GM19240 (cell line): ENCODE data around the gene NEAT1.

ENCODE experiments used
- DNase-seq: peaks from one replicate; pipeline ENCODE4 v3.0.0; 2011; ENCODE audit warnings: low spot score; ENCODE audit not compliant: insufficient read length

Gene NEAT1

GRCh38 chr11:65389294-65389980 is 33.2 kb upstream of the NEAT1 start:
- DNase-seq = no peak

- DNase-seq = no peak
These were observed 32.3 kb upstream of the NEAT1 start for GRCh38 chr11:65390099-65390941.

DNA sequence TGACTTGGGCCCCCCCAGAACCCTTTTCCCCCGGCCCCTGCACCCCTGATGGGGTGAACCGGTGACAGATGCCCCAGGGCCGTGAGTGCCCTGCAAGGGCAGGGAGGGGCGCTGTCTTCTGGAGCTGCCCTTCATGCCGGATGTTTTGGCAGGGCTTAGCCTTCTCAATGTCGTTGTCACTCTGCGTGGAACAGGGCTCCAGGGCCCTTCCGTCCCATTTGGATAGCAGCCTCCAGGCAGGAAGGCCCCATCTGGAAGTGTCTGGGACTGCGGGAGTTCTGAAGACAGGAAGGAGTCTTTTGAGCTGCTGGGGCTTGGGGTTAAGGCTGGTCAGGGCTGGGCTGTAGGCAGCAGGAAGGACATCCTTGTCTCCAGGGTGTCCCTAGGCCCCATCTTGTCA is 31.6 kb upstream of the NEAT1 start:
- DNase-seq = no peak

- DNase-seq = no peak
These were observed 30.3 kb upstream of the NEAT1 start for GRCh38 chr11:65392186-65392829.

GRCh38 chr11:65392899-65393298 is 29.7 kb upstream of the NEAT1 start:
- DNase-seq = no peak

DNA sequence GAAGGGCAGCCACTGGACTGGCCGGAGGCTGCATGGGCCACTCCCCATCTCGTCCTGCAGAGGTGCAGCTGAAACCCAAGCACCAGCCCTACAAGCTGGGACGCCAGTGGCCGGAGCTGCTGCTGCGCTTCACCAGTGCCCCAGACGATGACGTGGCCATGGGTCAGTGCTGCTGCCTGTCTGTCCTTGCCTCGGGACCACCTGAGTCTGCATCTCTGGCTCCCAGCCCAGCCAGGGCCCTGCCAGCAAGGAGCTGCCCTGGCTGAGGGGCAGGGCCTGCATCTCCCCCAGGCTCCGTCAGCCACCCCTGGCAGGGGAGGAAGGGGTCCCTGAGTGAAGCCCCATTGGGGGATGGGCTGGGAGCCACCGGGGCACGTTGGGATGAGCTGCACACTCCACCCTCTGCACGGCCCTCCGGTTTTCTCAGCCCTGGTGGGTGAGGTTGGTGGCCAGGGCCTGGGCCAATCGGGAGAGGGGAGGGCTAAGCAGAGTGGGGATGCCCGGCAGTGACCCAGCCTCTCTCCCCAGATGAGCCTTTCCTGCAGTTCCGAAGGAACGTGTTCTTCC is 29.0 kb upstream of the NEAT1 start:
- DNase-seq = no peak

- DNase-seq = no peak
These were observed 28.5 kb upstream of the NEAT1 start for GRCh38 chr11:65394125-65394536.

- no peak for DNase-seq
These were observed 26.6 kb upstream of the NEAT1 start for GRCh38 chr11:65395961-65396530.

GRCh38 chr11:65396769-65397745 is 25.5 kb upstream of the NEAT1 start:
- no peak for DNase-seq

DNA sequence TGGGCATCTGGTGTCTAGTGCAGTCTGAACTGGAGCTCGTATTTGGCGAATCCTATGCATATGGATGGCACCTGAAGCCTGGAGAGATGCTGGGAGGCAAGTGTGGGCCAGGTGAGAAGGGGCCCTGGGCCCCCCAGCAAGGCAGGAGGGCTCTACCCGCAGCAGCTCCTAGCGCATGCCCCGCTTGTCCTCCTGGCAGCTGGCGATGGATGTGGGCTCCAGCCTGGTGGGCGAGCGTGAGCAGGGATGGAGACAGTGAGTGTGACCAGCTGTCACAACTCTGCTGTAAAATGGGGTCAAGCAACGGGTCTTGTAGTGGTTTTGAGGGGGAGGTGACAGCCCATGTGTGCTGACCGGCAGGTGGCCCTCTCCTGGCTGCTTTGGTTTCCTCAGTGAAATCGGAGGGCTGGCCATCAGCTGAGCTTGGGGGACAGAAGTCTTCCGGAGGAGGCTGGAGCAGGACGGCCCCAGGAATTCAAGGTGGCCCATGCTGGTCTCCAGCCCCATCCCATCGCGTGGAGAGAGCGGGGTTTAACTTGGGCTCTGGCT is 24.2 kb upstream of the NEAT1 start:
- DNase-seq = no peak

- no peak for DNase-seq
These were observed 23.3 kb upstream of the NEAT1 start for GRCh38 chr11:65399249-65399648.

- no peak for DNase-seq
These were observed 22.8 kb upstream of the NEAT1 start for GRCh38 chr11:65399845-65400244.

DNA sequence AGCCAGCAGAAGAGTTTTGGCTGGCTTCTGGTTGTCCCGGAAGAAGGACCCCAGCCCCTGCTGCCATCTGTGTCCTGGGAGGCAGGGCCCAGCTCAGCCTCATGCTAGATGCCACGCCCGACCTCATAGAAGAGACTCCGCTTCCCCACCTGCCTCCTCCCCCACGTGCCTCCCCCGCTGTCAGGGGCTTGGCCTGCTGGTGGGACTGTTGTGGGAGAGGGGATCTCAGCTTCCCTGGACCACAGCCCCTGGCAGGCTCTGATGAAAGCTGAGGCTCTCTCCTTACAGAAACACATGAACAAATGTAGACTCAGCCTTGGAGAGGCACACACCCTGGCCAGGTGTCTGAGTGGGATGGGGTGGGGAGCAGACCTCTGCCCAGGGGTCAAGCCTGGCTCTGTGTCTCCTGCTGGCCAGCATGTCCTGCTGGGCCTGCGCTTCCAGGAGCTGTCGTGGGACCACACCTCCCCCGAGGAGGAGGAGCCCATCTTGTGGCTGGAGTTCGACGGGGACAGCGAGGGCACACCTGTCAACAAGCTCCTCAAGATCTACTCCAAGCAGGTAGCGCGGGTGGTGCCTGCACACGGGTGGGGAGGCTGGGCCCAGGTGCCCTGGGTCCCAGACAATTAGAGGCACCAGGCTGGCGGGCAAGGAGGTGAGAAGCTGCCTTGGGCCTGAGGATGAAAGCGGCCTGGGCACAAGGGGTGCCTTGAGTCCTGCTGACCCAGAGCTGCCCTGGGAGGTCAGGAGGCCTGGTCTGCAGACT is 22.1 kb upstream of the NEAT1 start:
- no peak for DNase-seq

- DNase-seq = no peak
These were observed 21.4 kb upstream of the NEAT1 start for GRCh38 chr11:65401073-65401802.

GRCh38 chr11:65401803-65402248 is 20.8 kb upstream of the NEAT1 start:
- no peak for DNase-seq

DNA sequence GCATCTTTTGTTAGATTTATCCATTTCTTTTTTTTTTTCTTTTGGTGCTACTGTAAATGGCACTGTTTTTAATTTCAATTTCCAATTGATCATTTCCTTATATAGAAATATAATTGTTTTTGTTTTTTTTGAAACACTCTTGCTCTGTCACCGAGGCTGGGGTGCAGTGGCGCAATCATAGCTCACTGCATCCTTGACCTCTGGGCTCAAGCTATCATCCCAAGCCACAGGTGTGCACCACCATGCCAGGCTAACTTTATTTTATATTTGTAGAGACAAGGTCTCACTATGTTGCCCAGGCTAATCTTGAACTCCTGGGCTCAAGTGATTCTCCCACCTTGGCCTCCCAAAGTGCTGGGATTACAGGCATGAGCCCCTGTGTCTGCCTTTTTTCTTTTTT is 19.8 kb upstream of the NEAT1 start:
- DNase-seq = no peak

DNA sequence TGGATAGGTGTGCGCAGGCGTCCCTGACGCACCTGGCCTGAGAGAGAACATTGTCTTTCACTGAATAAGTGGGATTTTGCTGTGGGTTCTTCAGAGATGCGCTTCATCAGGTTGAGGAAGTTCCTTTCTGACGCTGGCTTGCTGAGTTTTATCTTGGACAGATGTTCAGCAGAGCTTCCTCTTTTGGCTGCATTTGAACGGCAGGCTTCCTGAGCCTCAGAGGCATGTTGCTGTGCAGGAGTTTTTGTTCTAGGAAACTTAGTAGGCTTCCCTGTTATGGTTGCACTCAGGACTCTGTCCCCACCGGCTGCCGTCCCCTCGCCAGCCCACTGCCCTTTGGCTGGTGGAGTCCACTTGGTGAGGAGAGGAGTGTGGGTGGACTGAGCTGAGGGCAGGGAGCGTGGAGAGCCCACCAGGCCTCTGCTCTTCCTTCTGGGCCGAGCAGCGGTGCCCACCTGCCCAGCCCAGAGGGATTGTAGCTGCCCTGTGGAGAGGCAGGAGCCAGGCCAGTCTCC is 18.9 kb upstream of the NEAT1 start:
- no peak for DNase-seq

- DNase-seq = no peak
These were observed 18.4 kb upstream of the NEAT1 start for GRCh38 chr11:65404210-65404609.
